ENCODE results near the gene FRZB. TPM values are rescaled to one million over a fixed set of nuclear protein-coding genes. Genes with fewer than 3 reads are reported as not detected.

FRZB gene
- total RNA-seq, 1 experiment from 2014 or later: 0.21 TPM

DNA sequence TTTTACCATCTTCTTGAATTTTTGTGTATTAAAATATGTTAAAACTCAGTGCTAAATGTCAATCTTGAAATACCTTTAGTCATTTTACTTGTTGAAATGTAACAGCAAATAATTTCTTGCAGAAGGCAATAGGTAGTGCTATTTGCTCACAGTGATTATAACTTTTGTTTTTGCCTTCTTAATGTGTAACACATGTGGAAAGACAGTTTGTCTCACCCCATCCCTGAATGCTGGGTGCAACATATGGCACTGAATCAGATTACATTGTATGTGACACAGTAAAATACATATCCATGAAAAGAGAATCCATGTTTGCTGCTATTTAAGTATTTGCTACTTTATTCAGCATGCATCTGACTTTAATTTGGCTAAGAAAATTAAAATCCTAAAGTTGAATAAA, 35.3 kb downstream of the FRZB start:
- no peaks in the 10 kb centered on the region for H3K27me3 Mint-ChIP-seq (ENCODE audit: unreplicated experiment)
- CTCF ChIA-PET: no interaction called here
- H3K36me3 Mint-ChIP-seq (ENCODE audit: insufficient read depth, unreplicated experiment): no peaks in the 10 kb centered on the region
- H3K27ac Mint-ChIP-seq (ENCODE audit: unreplicated experiment): no peak overlapping the region
- intact Hi-C loops (cut with micrococcal nuclease; ENCODE audit: unreplicated experiment): no loop called here
- H3K4me3 Mint-ChIP-seq (ENCODE audit: low read depth, unreplicated experiment): no peak overlapping the region
- no peaks in the 10 kb centered on the region for H3K9me3 Mint-ChIP-seq (ENCODE audit: low read depth, unreplicated experiment)
- TF ChIP-seq, protein P1, sequence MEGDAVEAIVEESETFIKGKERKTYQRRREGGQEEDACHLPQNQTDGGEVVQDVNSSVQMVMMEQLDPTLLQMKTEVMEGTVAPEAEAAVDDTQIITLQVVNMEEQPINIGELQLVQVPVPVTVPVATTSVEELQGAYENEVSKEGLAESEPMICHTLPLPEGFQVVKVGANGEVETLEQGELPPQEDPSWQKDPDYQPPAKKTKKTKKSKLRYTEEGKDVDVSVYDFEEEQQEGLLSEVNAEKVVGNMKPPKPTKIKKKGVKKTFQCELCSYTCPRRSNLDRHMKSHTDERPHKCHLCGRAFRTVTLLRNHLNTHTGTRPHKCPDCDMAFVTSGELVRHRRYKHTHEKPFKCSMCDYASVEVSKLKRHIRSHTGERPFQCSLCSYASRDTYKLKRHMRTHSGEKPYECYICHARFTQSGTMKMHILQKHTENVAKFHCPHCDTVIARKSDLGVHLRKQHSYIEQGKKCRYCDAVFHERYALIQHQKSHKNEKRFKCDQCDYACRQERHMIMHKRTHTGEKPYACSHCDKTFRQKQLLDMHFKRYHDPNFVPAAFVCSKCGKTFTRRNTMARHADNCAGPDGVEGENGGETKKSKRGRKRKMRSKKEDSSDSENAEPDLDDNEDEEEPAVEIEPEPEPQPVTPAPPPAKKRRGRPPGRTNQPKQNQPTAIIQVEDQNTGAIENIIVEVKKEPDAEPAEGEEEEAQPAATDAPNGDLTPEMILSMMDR (IDR thresholded peaks at IDR 0.05; ENCODE audit: unreplicated experiment): no peak
- H3K4me1 Mint-ChIP-seq (ENCODE audit: low read depth, unreplicated experiment): no peaks in the 10 kb centered on the region
- no TSS peak for BruUV-seq (replicated peaks)
- DNase-seq: no peak

DNA sequence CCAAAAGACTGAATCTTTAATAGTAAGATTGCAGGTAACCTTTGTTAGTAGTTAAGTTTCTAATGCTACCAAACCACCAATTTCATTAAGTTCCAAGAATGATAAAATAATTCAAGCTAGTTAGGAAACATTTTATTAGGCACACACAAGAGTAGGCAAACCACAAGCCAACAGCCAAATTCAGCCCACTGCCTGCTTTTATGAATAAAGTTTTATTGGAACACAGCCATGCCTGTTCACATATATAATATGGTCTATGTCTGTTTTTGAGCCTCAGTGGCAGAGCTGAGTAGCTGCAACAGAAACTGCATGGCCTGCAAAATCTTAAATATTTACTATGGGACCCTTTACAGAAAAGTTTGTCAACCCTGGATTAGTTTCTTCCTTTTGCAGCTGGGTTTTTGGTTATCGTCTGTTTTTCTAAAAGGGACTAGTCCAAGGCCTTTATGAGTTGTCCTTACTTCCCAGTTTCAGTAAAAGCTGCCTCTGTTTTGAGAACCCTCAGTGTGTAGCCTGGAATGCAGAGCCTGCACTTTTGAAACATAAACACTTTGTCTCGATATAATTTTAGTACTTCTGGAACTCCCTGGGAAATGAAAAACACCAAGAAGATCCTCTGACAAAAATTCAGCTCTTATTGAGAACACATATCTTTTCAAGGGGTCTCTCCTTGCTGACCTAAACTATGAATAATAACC, 39.1 kb downstream of the FRZB start:
- H3K4me3 Mint-ChIP-seq (ENCODE audit: low read depth, unreplicated experiment): no peak overlapping the region
- no peaks in the 10 kb centered on the region for H3K36me3 Mint-ChIP-seq (ENCODE audit: insufficient read depth, unreplicated experiment)
- intact Hi-C loops (cut with micrococcal nuclease; ENCODE audit: unreplicated experiment): no loop called here
- no peaks in the 10 kb centered on the region for H3K4me1 Mint-ChIP-seq (ENCODE audit: low read depth, unreplicated experiment)
- TF ChIP-seq, protein P1 (IDR thresholded peaks at IDR 0.05; ENCODE audit: unreplicated experiment): no peak
- no peaks in the 10 kb centered on the region for H3K9me3 Mint-ChIP-seq (ENCODE audit: low read depth, unreplicated experiment)
- no TSS peak for BruUV-seq (replicated peaks)
- CTCF ChIA-PET: no interaction called here
- H3K27me3 Mint-ChIP-seq (ENCODE audit: unreplicated experiment): no peaks in the 10 kb centered on the region
- no peak overlapping the region for H3K27ac Mint-ChIP-seq (ENCODE audit: unreplicated experiment)
- no peak for DNase-seq

DNA sequence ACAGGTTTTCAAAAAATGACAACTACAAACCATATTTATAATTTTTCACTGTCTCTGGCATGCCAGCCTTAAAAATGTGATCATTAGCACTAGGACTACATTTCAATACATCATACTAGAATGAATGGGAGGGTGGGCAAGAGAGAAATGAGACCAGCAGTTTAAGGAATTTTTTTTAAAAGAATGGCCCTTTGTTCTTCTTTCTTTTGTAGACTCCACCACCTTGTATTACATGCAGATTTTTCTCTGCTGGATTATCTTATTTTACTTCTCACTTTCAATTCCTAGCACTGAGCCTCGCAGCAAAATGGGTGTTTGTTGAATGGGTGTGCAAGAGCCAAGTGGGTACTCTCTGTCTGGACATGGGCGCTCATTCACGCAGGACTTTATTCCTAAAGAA, 39.9 kb downstream of the FRZB start:
- Mint-ChIP-seq H3K27me3 (ENCODE audit: unreplicated experiment) (no peaks in the 10 kb centered on the region), H3K4me3 (ENCODE audit: low read depth, unreplicated experiment) (no peak overlapping the region), H3K4me1 (ENCODE audit: low read depth, unreplicated experiment) (no peaks in the 10 kb centered on the region), H3K9me3 (ENCODE audit: low read depth, unreplicated experiment) (no peaks in the 10 kb centered on the region), H3K36me3 (ENCODE audit: insufficient read depth, unreplicated experiment) (no peaks in the 10 kb centered on the region), H3K27ac (ENCODE audit: unreplicated experiment) (no peak overlapping the region)
- CTCF ChIA-PET: no interaction called here
- no peak for DNase-seq
- BruUV-seq (replicated peaks): no TSS peak
- intact Hi-C loops (cut with micrococcal nuclease; ENCODE audit: unreplicated experiment): no loop called here
- TF ChIP-seq, protein P1 (IDR thresholded peaks at IDR 0.05; ENCODE audit: unreplicated experiment): no peak

DNA sequence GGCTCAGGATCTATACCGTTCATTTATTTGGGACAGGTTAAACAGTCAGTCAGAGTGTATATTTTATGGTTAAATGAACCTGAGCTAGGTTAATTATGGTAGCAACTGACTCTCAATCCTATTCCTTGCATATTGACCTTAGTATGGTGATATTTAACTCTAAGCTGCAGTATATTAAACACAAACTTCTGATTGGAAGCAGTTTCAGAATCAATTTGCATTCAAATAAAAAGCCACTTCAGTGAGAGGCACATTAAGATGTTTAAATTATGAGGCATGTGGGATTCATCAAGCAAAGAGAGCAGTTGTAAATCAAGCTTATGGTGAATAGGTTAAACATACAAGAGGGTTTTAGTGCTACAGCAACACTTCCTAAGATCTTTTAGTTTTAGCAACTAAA, 40.4 kb downstream of the FRZB start:
- TF ChIP-seq, protein P1 (IDR thresholded peaks at IDR 0.05; ENCODE audit: unreplicated experiment): no peak
- CTCF ChIA-PET: no interaction called here
- no peak for DNase-seq
- H3K4me3 Mint-ChIP-seq (ENCODE audit: low read depth, unreplicated experiment): no peak overlapping the region
- no peaks in the 10 kb centered on the region for H3K36me3 Mint-ChIP-seq (ENCODE audit: insufficient read depth, unreplicated experiment)
- H3K4me1 Mint-ChIP-seq (ENCODE audit: low read depth, unreplicated experiment): no peaks in the 10 kb centered on the region
- H3K27ac Mint-ChIP-seq (ENCODE audit: unreplicated experiment): no peak overlapping the region
- BruUV-seq (replicated peaks): no TSS peak
- H3K27me3 Mint-ChIP-seq (ENCODE audit: unreplicated experiment): no peaks in the 10 kb centered on the region
- intact Hi-C loops (cut with micrococcal nuclease; ENCODE audit: unreplicated experiment): no loop called here
- no peaks in the 10 kb centered on the region for H3K9me3 Mint-ChIP-seq (ENCODE audit: low read depth, unreplicated experiment)
